Suppressor macrophage treated with lipopolysaccharide for 1 hour (primary cell): Measurements from ENCODE around the gene FBXO24.

Source experiments
- DNase-seq, 3 donors: peaks; one replicate each; pipeline ENCODE4 v3.0.0-alpha.2; 2020 to 2022

FBXO24 gene

GRCh38 chr7:100591596-100591995, 5.5 kb downstream of the FBXO24 start:
- no peak for DNase-seq

DNA sequence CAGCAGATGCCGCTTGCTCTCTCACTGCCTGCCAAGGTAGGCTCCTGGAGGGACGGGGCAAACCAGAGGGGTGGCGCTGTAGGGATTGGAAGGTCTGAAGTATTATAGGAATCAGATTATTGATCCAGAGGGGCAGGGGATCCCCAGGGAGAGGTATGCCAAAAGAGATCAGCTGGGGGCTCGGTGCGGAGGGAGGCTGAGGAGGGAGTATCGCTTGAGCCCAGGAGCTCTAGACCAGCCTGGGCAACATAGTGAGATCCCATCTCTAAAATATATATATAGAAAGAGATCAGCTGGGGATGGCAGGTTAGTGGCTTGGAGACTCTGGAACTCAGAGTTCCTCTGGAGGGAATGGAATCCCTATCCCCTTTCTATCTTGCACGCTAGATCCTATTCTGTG, 9.1 kb downstream of the FBXO24 start:
- no peak for DNase-seq

DNA sequence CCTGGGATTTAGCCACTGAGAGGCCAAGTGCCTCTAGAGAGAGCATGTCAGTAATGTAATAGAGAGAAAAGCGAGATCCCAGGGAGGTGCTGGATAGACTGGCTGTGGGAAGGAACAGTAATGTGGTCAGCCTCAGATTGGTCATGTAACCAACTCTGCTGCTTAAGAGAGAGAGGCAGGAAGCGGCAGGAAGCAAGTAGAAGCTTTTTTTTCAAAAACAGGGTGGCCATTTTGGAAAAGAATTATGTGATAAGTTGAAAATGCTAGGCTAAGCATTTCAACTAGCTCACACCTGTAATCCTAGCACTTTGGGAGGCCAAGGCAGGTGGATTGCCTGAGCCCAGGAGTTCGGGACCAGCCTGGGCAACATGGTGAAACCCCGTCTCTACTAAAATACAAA, 12.3 kb downstream of the FBXO24 start:
- DNase-seq, result no peak

DNA sequence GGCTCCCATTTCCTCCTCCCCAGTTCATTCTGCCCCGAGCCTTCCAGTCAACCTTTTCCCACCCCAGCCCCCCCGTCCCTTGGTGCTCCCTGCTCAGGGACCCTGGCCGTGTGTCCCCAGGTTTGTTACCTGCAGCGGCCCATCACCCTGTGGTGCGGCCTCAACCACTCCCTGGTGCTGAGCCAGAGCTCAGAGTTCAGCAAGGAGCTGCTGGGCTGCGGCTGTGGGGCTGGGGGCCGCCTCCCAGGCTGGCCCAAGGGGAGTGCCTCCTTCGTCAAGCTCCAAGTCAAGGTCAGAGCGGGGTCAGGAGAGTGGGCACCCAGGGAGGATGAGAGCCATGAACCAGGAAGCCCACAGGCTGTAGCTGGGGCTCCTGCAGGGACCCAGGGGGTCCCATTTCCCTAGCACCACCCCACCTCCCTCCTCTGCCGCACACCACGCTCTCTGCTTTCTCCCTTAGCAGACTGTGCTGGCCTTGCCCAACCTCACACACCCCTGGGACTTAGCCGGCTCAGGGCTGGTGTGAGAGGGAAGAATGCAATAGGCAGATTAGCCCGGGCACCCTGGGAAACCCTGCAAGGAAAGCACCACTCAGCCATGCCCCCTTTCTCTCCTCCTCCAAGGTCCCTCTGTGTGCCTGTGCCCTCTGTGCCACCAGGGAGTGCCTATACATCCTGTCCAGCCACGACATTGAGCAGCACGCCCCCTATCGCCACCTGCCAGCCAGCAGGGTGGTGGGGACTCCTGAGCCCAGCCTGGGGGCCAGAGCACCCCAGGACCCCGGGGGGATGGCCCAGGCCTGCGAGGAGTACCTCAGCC, 14.0 kb downstream of the FBXO24 start:
- no peak for DNase-seq

GRCh38 chr7:100600730-100601038, 14.6 kb downstream of the FBXO24 start:
- no peak for DNase-seq

- no peak for DNase-seq
Observed at GRCh38 chr7:100602889-100603725, 17.0 kb downstream of the FBXO24 start.

- no peak for DNase-seq
Observed at GRCh38 chr7:100603726-100604027, 17.5 kb downstream of the FBXO24 start.

- peak; percentile 76 to 91 (median 82) for DNase-seq
Observed at GRCh38 chr7:100604028-100604975, 18.2 kb downstream of the FBXO24 start.

GRCh38 chr7:100604976-100605911, 19.1 kb downstream of the FBXO24 start:
- peak; percentile 72 to 89 (median 82) for DNase-seq

DNA sequence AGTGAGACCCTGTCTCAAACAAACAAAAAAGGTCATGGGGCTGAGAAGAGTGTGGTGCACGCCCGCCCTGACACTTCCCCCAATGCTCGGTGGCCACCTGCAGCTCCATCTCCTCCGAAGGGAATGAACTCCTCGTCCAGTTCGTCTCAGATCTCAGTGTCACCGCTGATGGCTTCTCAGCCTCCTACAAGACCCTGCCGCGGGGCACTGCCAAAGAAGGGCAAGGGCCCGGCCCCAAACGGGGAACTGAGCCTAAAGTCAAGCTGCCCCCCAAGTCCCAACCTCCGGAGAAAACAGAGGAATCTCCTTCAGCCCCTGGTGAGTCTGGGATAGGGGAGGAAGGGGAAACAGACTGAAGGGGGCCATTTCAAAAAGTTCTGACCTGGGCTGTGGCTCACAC, 20.2 kb downstream of the FBXO24 start:
- no peak for DNase-seq

DNA sequence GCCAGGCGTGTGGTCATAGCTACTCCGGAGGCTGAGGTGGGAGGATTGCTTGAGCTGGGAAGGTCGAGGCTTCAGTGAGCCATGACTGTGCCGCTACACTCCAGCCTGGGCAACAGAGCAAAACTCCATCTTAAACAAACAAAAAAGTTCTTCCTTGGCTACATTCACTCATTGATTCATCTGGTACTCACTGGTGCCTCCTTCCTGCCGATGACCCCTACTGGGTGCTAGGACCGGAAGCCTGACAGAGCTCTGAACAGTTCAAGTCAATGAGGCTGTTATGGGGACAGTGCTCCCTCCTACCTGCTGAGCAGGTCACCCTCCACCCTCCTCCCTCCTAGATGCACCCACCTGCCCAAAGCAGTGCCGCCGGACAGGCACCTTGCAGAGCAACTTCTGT, 21.0 kb downstream of the FBXO24 start:
- no peak for DNase-seq

GRCh38 chr7:100609958-100610357, 23.8 kb downstream of the FBXO24 start:
- DNase-seq, result no peak

DNA sequence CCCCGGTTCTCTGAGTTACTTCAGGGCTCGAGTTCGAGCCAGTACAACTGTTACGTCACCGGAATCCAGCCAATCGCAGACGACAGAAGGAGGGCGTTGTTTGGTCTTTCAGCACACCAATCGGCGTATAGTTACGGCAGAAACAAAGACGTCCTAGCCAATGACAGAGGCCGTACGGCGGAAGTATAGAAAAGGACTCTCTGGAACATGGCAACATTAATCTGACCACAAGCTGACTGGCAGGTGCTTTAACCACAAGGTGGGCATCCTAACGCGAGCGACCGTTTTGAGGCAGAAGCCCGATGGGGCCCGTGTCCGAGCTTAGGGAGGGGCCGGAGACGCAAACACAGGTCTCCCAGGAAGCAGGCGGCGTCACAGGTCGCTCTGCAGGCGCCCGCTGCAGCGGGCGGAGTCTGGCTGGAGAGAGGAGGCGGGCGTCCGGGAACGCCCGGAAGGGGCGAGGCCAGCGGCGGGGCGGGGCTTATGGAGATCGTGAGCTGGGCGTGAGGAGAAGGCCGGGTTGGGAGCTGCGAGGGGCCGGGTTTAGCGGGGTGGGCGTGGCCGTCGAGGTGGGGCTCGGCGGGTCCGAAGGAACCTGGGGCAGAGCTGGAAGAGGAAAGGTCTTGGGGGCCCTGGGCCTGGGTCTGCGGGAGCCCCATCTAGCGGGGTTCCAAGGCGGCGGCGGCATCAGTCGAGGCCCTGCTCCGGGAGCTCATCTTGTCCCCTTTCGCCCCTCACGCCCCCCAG, 26.0 kb downstream of the FBXO24 start, which contains the start of gene MOSPD3:
TSS of gene MOSPD3 (plus strand) at position 558 of the 747 bp plus-strand sequence. CDS start 252 bp downstream, outside the sequence.
- peak; percentile 99 for DNase-seq

DNA sequence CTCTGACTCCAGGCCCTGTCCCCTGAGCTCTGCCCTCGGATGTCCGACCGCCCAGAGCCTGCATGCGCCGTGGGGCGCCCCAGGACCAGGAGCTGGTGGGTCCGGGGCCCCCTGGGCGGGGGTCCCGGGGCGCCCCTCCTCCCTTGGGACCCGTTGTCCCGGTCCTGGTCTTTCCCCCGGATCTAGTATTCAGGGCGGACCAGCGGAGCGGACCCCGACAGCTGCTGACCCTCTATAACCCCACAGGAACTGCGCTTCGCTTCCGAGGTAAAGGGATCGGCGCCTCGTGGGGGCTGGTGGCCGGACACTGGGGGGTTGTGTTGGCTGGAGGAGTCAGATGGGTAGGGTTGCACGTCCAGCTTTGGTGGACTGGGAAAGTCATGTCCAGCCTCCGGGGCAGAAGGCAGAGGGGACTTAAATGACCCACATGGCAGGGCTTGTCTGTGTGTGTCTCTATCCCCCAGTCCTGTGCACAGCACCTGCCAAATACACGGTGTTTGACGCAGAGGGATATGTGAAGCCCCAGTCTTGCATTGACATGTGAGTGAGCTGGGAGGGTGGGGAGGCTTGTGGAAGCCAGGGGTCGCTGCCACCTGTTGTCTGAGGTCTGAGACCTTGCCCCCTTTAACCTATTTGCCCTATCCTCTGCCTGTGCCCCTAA, 26.7 kb downstream of the FBXO24 start:
- DNase-seq, result peak in 1 of 3 donors; percentile 10

DNA sequence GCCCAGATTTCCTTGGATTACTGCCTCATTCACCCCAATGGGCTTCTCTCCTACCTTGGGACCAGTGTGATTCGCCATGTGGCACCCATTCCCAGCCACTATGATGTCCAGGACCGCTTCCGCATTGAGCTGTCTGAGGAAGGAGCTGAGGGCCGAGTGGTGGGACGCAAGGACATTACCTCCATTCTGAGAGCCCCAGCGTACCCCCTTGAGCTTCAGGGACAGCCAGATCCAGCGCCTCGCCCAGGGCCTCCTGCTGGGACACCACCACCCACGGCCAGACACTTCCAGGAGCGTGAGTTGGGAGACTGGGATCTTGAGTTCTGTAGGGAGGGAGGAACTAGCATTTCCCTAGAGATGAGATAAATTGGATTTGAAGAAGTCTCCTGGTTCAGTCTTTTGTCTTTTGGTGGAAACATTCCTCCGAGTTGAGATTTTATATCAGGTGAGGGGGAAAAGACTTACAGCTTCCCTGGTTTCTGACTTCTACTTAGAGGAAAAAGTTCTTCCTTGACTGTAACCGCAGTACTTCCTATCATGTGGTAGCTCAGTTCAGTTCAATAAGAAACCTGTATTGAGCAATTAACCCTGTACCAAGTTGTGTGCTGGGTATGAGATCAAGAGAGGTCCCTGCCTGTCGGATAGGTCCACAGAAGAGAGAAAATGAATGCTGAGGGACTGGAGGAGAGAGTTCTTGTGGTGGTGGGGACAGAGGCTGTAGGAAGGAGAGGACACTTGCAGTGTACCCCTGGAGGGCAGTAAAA, 27.5 kb downstream of the FBXO24 start:
- DNase-seq, result peak in 2 of 3 donors; percentile 47

GRCh38 chr7:100614308-100614861, 28.3 kb downstream of the FBXO24 start:
- DNase-seq, result peak in 2 of 3 donors; percentile 30 to 43

DNA sequence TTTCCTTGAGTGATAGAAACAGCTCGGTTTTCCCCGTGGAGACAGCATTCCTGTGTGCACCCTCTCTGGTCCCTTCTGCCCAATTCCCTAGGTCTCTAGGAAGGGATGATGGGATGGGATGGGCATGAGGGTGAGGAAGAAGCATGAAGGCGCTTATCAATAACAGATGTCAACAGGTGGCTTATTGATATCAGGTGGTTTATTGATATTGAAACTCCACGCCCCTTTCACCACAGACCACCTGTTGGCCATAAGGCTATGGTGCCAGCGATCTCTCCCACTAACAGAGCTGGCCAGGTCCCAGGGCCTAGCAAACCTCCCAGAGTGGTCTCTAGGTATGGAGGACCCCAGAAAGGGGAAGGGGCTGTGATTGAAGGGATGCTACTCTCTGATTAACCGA, 34.1 kb downstream of the FBXO24 start:
- no peak for DNase-seq

GRCh38 chr7:100620804-100621203, 34.7 kb downstream of the FBXO24 start:
- no peak for DNase-seq

DNA sequence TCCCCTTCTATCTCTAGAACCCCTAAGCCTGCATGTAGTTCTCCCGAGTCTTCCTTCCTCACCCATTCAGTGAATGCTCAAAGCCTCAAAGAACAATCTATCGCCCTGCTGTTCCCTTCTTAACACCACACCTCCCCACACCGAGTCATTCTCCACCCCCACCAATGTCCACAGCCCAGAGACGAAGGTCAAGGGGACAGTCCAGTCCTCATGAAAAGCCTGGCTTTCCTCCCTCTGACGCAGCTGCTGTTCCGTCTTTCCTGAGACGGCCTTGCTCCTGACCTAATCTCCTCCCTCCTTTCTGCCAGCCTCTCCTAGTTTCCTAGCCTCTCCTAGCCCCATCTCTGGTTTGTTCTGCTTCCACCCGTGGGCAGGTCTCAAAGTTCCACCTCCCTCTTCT, 35.4 kb downstream of the FBXO24 start:
- no peak for DNase-seq
